Neural crest cell (in vitro differentiated cells): ENCODE measurements around the gene TFB1M. TPM values are rescaled to one million over a fixed set of nuclear protein-coding genes. Genes with fewer than 3 reads are reported as not detected.
"Not testable (repeated sequence)": the region's sequence is repeated elsewhere in the genome, so short reads cannot be mapped to it uniquely, and the experiment has no call there.

Experiments used
- DNase-seq: peaks from one replicate; pipeline ENCODE4 v3.0.0; 2021; ENCODE audit warnings: low read depth, mixed read lengths, low spot score
- H3K27ac Mint-ChIP-seq: one replicate; pipeline ENCODE4 v1.8.0; 2021; ENCODE audit warnings: mild to moderate bottlenecking, mixed read lengths; ENCODE audit not compliant: unreplicated experiment
- H3K27me3 Mint-ChIP-seq: 2 replicates; pipeline ENCODE4 v1.8.0; 2021; ENCODE audit warnings: low read depth, mild to moderate bottlenecking, mixed read lengths
- H3K36me3 Mint-ChIP-seq: 2 replicates; pipeline ENCODE4 v1.8.0; 2021; ENCODE audit warnings: low read depth, mild to moderate bottlenecking, mixed read lengths
- H3K4me1 Mint-ChIP-seq: 2 replicates; pipeline ENCODE4 v1.8.0; 2021; ENCODE audit warnings: mixed read lengths
- H3K4me3 Mint-ChIP-seq: one replicate; pipeline ENCODE4 v1.8.0; 2021; ENCODE audit warnings: mild to moderate bottlenecking, mixed read lengths
- H3K9me3 Mint-ChIP-seq: 2 replicates; pipeline ENCODE4 v1.8.0; 2021; ENCODE audit warnings: mixed read lengths
- CTCF ChIP-seq: fragments of 200-600 bp; sonication (generic); conservative IDR thresholded peaks from 2 replicates; pipeline ENCODE4 v1.5.0; 2021; ENCODE audit warnings: antibody characterized with exemption, mild to moderate bottlenecking
- total RNA-seq: library from RNA; stranded (reverse); gene quantifications from 2 replicates; pipeline ENCODE4 v1.2.1, GENCODE V29; 2021

TFB1M gene
- total RNA-seq, 1 donor from 2014 or later, result 26.8 TPM

GRCh38 chr6:155344341-155345006, 30.2 kb upstream of the TFB1M start:
- no peak overlapping the region for H3K27ac Mint-ChIP-seq
- no peak for TF ChIP-seq CTCF
- H3K9me3 Mint-ChIP-seq, result peaks cover 37% of the 10 kb centered on the region
- no peaks in the 10 kb centered on the region for H3K27me3 Mint-ChIP-seq
- no peaks in the 10 kb centered on the region for H3K4me1 Mint-ChIP-seq
- no peak for DNase-seq
- H3K36me3 Mint-ChIP-seq, result peaks cover 13% of the 10 kb centered on the region
- no peak overlapping the region for H3K4me3 Mint-ChIP-seq

- H3K36me3 Mint-ChIP-seq, result peaks cover 11% of the 10 kb centered on the region
- H3K9me3 Mint-ChIP-seq, result peaks cover 30% of the 10 kb centered on the region
- no peak overlapping the region for H3K4me3 Mint-ChIP-seq
- no peak overlapping the region for H3K27ac Mint-ChIP-seq
- H3K4me1 Mint-ChIP-seq, result no peaks in the 10 kb centered on the region
- no peaks in the 10 kb centered on the region for H3K27me3 Mint-ChIP-seq
- DNase-seq, result no peak
- TF ChIP-seq CTCF, result no peak
Observed at GRCh38 chr6:155341130-155341828, 27.0 kb upstream of the TFB1M start.

GRCh38 chr6:155340464-155341129, 26.3 kb upstream of the TFB1M start:
- no peak overlapping the region for H3K27ac Mint-ChIP-seq

GRCh38 chr6:155339929-155340328, 25.6 kb upstream of the TFB1M start:
- not testable (repeated sequence) for H3K27ac Mint-ChIP-seq, H3K4me1 Mint-ChIP-seq, H3K27me3 Mint-ChIP-seq, H3K4me3 Mint-ChIP-seq, DNase-seq
- peaks cover 14% of the 10 kb centered on the region for H3K36me3 Mint-ChIP-seq
- H3K9me3 Mint-ChIP-seq, result peaks cover 26% of the 10 kb centered on the region

More at GRCh38 chr6:155340464-155341129, 26.3 kb upstream of the TFB1M start:
- Mint-ChIP-seq H3K27me3 (no peaks in the 10 kb centered on the region), H3K4me3 (no peak overlapping the region), H3K9me3 (peaks cover 31% of the 10 kb centered on the region), H3K4me1 (no peaks in the 10 kb centered on the region), H3K36me3 (peaks cover 14% of the 10 kb centered on the region)
- DNase-seq, result no peak
- TF ChIP-seq CTCF, result no peak

GRCh38 chr6:155338237-155338636, 24.0 kb upstream of the TFB1M start:
- H3K4me3 Mint-ChIP-seq, H3K27me3 Mint-ChIP-seq, H3K27ac Mint-ChIP-seq, DNase-seq, H3K4me1 Mint-ChIP-seq: not testable (repeated sequence)
- peaks cover 14% of the 10 kb centered on the region for H3K36me3 Mint-ChIP-seq
- peaks cover 22% of the 10 kb centered on the region for H3K9me3 Mint-ChIP-seq

DNA sequence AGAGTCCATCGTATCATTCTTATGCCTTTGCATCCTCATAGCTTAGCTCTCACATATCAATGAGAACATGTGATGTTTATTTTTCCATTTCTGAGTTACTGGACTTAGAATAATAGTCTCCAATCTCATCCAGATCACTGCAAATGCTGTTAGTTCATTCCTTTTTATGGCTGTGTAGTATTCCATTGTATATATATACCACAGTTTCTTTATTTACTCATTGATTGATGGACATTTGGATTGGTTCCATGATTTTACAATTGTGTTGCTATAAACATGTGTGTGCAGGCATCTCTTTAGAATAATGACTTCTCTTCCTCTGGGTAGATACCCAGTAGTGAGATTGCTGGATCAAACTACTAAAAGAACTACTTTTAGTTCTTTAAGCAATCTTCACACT, 21.0 kb upstream of the TFB1M start:
- Mint-ChIP-seq H3K9me3 (peaks cover 19% of the 10 kb centered on the region), H3K27ac (no peak overlapping the region), H3K4me1 (peaks cover 6% of the 10 kb centered on the region), H3K27me3 (no peaks in the 10 kb centered on the region), H3K36me3 (peaks cover 10% of the 10 kb centered on the region), H3K4me3 (no peak overlapping the region)
- DNase-seq, result no peak
- no peak for TF ChIP-seq CTCF

DNA sequence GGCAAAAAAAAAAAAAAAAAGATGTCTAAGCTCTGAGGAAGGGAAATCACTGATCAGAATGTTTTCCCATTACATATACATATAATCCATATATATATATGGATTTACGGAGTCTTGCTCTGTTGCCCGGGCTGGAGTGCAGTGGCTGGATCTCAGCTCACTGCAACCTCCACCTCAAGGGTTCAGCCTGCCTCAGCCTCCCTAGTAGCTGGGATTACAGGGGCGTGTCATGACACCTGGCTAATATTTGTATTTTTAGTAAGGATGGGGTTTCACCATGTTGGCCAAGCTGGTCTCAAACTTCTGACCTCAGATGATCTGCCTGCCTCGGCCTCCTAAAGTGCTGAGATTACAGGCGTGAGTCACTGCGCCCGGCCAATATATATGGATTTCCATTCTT, 19.8 kb upstream of the TFB1M start:
- H3K9me3 Mint-ChIP-seq, result peaks cover 14% of the 10 kb centered on the region
- not testable (repeated sequence) for H3K27me3 Mint-ChIP-seq, H3K4me1 Mint-ChIP-seq, H3K27ac Mint-ChIP-seq, H3K4me3 Mint-ChIP-seq, H3K36me3 Mint-ChIP-seq, DNase-seq
